ENCODE data around the gene CLPTM1L. TPM values are rescaled to one million over a fixed set of nuclear protein-coding genes. Genes with fewer than 3 reads are reported as not detected.
"Not testable (repeated sequence)": the region's sequence is repeated elsewhere in the genome, so short reads cannot be mapped to it uniquely, and the experiment has no call there.

The CLPTM1L gene
- total RNA-seq, 2 experiments from 2014 or later: 112 TPM

DNA sequence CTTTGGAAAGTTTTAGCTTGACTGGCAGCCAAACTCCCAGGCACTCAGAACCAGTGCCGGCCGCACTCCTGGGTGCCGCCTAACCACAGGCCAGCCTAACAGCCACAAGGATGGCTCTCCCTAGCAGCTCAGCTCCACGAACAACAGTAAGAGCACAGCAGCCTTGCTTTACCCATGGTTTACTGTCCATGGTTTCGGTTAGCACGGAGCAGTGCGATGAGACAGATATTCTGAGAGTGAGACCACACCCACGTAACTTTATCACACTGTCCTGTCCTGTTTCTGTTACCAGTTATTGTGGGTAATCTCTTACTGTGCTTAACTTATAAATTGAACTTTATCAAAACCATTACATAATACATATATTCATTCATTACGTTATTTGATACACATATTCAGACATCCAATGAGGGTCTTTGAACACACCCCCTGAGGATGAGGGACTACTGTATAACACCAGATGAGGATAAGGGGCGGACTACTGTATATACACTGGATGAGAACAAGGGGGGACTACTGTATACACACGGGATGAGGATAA is 12.4 kb downstream of the CLPTM1L start:
- ChIA-PET CTCF (no interaction called here), POLR2A (no interaction called here)

DNA sequence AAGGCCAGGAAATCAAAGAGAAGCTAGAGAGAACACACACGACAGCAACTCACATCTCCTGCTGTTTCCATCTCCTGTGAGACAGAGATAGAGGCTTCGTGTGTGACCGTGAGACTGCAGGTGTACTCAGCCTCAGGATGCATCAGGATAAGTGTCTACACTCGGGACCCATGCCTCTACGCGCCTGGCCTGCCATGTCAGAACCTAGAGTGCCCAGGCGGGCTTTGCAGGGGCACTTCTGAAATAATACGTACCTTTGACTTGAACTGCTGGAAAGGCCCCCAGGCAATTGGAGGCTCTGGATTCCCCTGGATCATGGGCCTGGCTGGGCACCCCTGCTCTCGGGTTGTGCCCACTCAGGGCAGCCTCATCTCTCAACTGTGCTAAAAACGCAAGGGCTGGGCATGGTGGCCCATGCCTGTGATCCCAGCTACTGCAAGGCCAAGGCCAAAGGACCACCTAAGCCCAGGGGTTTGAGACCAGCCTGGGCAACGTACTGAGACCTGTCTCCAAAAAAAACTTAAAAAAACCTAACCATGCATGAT is 13.0 kb downstream of the CLPTM1L start:
- ChIA-PET POLR2A (no interaction called here), CTCF (no interaction called here)

DNA sequence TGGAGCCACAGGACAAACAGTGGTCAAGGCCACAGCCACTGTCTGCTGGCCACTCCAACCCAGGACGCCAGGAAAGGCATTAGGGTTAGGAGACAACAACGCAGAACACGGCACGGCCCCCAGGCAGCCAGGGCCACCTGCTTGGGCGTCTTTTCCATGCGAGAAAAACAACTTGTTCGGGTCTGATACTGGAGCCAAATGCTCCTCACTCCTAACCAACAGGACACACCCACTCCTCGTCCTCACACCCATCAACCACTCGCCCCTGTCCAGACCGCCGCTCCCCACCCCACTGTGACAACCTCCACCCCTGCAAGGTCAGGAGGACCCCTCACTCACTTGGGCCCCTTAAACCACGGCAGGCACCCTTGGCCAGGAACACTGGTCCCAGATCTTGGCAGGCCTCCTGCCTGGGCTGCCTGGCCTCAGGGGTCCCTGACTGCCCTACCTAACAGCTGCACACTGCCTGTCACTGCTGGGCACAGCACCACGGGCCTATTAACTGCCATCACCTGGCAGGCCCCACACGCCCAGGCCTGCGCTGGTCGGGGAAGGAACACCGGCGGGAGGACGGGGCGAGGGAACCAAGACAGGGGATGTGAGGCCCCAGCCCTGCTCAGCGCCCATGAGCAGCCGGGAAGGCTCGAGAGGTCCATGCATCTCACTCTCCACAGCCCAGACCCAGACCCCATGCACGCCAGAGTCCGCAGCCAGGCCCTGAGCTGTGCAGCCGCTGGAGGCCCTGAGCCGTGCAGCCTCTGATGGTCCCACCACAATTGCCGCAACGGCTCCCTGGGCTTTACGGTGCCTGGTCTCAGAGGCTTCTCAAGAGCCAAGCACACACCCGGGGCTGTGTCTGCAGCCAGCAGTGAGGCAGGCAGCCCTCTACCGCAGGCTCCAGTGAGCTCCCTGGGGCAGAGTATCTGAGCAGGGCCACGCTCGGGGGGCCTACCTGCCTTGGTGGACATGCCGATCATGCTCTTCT is 13.8 kb downstream of the CLPTM1L start:
- POLR2A ChIA-PET: no interaction called here
- CTCF ChIA-PET: no interaction called here

DNA sequence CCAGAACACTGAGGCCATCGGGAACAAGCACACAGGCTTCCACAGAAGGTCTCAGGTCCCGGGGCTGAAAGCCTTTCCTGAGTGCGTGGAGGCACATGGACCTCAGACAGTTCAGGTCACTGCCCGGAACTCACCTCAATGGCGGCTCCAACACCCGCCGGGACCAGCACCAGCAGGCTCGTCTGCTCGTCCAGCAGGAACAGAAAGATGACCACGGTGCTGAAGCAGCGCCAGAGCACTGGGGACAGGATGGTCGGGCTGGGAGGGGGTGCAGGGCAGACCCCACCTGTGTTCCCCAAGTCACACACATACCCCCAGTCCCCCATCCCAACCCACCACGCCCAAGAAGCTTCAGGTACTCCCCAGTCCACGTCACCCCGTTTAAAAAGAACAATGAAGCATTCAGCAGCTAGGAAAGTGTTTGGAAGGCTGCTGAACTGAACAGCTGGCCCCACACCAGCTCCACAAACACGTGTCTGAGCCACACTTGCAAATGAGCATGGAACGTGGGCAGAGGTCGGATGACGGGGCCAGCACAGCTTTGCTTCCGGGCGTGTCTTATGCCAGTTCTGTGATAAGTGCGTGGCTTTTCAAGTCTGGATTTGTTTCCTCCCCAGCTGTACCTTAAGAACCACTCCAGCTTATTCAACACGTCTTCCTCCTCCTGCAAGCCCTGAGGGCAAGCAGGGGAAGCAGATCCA is 14.6 kb downstream of the CLPTM1L start:
- POLR2A ChIA-PET: interaction anchor here (0.5 kb wide), 1 partner anchor 14 kb away, joined by 3 read pairs; no protein-coding TSS in a partner anchor

DNA sequence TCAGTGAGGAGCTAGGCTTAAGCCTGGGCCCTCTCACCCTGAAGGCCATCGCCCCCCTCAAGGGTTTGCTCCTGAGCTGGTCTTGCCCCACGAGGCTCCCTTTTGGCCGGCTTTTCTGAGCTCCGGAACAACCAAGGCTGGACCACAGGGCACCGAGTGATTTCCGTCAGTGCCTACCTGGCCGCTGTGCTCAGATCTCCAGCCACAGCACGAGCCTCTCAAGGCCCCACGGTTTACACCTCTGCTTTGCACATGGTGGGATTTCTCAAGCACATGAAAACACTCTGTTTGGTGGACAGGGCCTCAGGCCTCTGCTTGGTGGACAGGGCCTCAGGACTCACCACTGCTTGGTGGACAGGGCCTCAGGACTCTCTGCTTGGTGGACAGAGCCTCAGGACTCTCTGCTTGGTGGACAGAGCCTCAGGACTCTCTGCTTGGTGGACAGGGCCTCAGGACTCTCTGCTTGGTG is 15.8 kb downstream of the CLPTM1L start:
- POLR2A ChIA-PET: no interaction called here
- CTCF ChIA-PET: no interaction called here

More for the DNA sequence above, 14.6 kb downstream of the CLPTM1L start:
- CTCF ChIA-PET: no interaction called here

DNA sequence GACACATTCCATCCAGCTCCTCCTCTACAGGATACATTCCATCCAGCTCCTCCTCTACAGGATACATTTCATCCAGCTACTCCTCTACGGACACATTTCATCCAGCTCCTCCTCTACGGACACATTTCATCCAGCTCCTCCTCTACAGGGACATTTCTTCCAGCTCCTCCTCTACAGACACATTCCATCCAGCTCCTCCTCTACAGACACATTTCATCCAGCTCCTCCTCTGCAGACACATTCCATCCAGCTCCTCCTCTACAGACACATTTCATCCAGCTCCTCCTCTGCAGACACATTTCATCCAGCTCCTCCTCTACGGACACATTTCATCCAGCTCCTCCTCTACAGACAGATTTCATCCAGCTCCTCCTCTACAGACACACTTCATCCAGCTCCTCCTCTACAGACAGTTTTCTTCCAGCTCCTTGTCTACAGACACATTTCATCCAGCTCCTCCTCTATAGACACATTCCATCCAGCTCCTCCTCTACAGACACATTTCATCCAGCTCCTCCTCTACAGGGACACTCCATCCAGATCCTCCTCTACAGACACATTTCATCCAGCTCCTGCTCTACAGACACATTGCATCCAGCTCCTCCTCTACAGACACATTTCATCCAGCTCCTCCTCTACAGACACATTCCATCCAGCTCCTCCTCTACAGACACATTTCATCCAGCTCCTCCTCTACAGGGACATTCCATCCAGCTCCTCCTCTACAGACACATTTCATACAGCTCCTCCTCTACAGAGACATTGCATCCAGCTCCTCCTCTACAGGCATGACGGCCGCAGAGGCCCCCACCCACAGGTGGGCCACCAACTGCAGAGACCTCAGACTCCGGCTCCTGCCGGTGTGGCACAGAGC is 16.4 kb downstream of the CLPTM1L start:
- POLR2A ChIA-PET: not testable (repeated sequence)
- CTCF ChIA-PET: interaction anchor here (0.6 kb wide), 1 partner anchor 11 kb away, joined by 3 read pairs; no protein-coding TSS in a partner anchor

DNA sequence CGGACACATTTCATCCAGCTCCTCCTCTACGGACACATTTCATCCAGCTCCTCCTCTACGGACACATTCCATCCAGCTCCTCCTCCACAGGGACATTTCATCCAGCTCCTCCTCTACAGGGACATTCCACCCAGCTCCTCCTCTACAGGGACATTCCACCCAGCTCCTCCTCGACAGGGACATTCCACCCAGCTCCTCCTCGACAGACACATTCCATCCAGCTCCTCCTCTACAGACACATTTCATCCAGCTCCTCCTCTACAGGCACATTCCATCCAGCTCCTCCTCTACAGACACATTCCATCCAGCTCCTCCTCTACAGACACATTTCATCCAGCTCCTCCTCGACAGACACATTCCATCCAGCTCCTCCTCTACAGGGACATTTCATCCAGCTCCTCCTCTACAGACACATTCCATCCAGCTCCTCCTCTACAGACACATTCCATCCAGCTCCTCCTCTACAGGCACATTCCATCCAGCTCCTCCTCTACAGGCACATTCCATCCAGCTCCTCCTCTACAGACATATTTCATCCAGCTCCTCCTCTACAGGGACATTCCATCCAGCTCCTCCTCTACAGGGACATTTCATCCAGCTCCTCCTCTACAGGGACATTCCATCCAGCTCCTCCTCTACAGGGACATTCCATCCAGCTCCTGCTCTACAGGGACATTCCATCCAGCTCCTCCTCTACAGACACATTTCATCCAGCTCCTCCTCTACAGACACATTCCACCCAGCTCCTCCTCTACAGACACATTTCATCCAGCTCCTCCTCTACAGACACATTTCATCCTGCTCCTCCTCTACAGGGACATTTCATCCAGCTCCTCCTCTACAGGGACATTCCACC is 17.8 kb downstream of the CLPTM1L start:
- POLR2A ChIA-PET, CTCF ChIA-PET: not testable (repeated sequence)

DNA sequence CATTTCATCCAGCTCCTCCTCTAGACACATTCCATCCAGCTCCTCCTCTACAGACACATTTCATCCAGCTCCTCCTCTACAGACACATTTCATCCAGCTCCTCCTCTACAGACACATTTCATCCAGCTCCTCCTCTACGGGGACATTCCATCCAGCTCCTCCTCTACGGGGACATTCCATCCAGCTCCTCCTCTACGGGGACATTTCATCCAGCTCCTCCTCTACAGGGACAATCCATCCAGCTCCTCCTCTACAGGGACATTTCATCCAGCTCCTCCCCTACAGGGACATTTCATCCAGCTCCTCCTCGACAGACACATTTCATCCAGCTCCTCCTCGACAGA is 18.4 kb downstream of the CLPTM1L start:
- POLR2A ChIA-PET, CTCF ChIA-PET: not testable (repeated sequence)

DNA sequence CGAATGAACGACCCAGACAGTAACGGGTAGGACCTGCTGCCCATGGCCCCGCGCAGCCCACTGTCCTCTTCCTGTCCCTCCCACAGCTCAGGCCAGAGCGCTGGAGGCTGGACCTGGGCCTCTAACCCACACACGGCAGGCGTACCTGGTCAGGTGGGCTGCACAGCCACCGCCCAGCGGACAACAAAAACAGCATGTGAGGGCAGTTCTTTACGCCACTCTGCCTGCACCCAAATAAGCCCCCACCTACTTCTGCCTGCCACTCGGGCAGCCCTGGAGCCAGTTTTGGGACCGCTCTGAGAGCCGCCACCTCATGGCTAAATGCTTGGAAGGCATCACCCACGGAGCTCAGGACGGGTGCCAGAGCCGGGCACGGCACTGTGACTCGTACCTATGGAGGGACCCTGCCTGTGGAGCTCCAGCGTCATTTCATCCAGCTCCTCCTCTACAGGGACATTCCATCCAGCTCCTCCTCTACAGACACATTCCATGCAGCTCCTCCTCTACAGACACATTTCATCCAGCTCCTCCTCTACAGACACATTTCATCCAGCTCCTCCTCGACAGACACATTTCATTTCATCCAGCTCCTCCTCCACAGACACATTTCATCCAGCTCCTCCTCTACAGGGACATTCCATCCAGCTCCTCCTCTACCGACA is 18.9 kb downstream of the CLPTM1L start:
- ChIA-PET CTCF (no interaction called here), POLR2A (no interaction called here)

DNA sequence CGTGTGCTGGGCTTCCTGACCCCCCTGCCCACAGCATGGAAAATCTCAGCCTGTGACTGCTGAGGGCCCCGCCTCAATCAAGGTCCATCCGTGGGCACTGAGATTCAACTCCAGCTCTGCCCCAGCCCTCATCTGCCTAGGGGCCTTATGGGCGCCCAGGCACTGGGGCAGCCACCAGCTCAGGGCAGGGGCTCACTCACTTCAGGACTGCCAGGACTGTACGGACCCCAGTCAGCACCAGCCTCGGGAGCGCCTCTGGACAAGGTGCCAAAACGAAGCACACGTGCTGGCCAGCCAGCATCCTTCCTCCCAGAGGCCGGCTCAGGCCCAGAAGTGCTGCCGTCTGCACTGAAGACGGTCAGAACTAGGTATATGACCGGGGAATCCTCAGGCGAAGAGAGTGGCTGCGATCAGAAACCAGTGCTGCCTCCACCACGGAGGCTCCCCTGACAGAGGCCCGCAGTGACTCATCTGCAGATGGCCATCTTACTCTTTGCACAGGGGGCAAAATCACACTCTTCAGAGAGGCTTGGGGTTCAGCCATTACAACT is 19.6 kb downstream of the CLPTM1L start:
- ChIA-PET CTCF (no interaction called here), POLR2A (no interaction called here)

DNA sequence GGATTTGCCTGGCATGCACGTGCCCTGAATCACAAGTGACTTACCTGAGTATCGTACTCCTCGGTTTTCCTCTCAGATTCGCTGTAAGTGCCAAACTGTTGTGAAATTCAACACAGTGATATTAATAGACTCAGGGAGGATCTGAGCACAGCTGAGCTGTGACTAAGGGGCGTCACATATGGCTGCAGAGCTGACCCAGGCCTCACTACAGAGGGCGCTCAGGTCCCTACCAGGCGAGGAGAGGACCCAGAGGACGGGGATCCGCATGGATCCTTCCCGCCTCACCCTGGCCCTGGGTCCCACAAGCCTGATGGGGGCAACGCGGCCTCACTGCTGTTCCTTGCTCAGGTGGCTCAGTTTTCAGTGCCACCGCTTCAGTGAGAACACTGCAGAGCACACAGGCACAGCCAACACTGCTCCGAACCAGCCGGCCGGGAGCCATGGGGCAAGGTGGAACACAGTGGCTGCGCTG is 20.1 kb downstream of the CLPTM1L start:
- POLR2A ChIA-PET: no interaction called here
- CTCF ChIA-PET: no interaction called here

DNA sequence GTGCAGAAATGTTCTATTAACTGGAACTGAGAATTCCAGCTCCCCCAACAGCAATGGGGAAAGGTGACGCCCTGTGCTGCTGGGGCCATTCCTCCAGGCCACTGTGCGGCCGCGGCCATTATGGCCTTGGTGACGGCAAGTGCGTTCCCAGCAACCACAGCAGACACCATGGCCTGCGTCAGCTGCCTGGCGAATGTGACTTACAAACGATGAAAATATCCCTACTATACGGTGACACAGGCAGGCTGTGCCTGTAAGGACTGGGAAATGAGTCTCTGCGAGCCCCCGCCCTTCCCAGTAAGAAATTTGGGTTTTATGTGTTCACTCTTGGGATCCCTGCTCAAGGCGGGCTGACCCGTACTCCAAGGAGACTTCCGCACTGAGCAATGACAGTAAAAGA is 20.6 kb downstream of the CLPTM1L start:
- CTCF ChIA-PET: no interaction called here
- POLR2A ChIA-PET: no interaction called here

DNA sequence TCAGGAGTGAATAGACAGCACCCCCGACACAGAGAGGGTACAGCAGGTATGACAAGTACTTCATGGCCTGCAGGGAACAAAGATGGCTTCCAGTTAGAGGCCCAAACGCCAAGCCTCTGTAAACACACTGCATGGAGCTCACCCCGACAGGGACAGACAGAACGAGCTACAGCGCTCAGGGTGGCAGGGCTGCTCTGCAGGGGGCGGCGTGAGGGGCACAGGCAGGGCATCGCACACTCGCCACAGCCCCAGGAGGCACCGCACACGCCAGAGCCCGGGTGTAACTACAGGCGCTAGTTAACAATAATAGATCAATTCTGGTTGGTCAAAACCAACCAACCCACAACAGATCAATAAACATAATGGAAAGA is 21.1 kb downstream of the CLPTM1L start:
- ChIA-PET CTCF (no interaction called here), POLR2A (no interaction called here)

DNA sequence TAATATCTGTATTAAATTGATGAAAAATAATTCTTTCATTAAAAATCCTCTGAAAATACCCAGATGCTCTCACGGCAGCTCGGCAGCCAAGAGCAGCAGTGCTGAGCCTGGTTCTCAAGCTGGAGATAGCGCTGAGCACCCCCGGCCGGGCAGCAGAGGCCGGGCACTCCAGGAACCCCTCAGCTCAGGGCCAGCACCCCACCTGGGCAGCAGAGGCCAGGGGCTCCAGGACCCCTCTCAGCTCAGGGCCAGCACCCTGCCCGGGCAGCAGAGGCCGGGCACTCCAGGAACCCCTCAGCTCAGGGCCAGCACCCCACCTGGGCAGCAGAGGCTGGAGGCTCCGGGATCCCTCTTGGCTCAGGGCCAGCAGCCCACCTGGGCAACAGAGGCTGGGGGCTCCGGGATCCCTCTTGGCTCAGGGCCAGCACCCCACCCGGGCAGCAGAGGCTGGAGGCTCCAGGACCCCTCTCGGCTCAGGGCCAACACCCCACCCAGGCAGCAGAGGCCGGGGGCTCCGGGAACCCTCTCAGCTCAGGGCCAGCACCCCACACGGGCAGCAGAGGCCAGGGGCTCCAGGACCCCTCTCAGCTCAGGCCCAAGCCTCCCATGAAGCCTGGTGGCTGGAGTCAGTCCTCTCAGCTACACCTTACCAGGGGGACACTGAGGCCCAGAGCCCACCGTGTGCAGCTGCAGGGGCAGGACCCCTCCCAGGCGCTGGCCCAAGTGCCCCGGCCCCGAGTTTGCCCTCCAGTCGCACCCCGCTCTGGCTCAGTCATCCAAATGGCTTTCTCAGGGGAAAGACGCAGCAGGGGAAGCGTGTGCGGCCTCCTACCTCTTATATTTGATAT is 21.7 kb downstream of the CLPTM1L start:
- POLR2A ChIA-PET: no interaction called here

DNA sequence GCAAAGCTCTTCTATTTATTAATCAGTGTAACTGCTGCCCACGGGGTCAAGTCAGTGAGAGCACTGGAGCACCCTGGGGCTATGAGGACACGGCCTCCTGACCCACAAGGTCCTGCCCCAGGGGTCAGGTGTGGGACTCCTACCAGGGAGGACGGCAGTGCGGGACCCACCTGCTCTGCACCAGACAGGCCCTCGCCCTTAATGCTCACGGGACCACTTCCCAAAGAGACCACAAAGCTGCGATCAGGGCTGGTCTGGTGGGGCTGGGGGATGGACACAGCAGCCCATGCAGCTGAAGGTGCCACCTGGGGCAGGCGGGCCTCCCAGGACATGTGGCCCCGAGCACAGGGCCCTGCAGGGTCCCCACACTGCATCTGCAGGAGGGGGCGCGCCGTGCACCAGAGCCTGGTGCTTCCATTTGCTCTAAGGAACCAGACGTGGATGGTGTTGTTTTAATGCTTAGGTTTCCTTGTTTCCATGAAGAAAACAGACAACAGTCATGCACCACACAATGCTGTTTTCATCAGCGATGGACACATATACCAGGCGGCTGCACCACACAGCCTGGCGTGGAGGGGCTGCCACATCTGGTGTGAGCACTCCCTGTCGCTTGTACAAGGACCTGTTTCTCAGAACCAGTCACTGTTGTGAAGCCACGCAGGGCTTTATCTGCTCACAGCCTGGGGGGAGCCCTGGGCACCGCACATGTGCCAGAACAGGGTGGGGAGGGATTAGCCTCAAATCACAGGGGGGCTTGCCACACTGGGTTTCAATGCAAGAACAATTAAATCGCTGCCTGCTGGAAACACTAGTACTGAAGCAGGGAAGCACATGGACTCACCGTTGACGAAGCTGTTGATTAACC is 22.6 kb downstream of the CLPTM1L start:
- POLR2A ChIA-PET: no interaction called here
- CTCF ChIA-PET: no interaction called here

More for the DNA sequence above, 21.7 kb downstream of the CLPTM1L start:
- CTCF ChIA-PET: no interaction called here

DNA sequence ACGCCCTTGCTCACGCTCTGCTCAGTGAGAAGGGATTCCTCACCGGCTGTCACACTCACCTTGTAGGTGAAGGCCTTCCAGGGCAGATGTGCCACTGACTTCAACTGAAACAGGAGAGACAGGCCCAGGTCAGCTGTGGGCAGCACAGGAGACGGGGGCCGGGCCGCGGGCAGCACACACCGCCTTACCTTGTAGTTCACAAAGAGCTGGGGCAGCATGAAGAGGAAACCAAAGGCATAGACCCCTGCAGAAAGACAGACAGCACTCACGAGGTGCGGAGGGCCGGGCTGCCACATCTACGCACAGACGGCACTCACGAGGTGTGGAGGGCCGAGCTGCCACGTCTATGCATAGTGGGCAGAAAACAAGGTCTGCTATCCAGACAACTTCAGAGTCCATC is 23.3 kb downstream of the CLPTM1L start:
- POLR2A ChIA-PET: no interaction called here

More for the DNA sequence above, 23.3 kb downstream of the CLPTM1L start:
- CTCF ChIA-PET: no interaction called here
